Effector CD4-positive, alpha-beta T cell (primary cell): ENCODE measurements around the gene PLCB4.

ENCODE experiments used
- DNase-seq: peaks from one replicate; pipeline ENCODE4 v3.0.0-alpha.2; 2020

Gene PLCB4

DNA sequence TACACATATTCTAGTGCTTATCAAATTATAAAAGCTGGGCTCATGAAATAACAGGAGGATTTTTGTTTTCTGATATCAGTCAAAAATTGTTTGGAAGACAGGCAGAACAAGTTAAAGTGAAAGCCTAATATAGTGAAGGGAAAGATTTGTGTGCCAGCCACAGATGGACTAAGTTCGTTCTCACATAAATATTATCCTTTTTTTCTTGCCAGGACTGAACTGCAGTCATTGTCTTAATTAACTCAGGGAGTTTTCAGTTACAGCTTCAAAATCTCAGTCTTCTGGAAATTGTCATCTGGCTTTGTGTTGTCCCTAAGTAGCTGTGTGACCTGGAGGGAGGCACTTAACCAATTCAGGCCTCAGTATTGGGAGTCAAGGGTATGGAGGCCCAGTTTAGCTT is 40.7 kb downstream of the PLCB4 start:
- DNase-seq: no peak

DNA sequence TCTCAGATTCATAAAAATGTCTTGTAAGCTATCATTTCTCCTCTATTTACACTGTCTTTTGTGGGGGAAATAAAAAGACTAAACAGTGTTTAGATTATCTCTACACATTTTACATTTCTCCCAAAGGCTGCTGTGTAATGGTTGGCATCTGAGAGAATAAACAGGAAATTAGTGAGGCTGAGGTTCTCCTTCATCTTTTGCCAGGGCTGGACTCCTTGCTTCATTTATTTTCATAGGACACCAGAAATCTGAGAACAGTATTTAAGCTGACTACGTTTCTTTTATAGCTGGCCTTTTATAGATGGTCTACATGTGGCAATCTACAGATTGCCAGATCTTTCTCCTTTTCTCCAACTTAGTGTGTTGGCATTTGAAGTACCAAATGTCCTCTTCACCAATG is 41.5 kb downstream of the PLCB4 start:
- no peak for DNase-seq

DNA sequence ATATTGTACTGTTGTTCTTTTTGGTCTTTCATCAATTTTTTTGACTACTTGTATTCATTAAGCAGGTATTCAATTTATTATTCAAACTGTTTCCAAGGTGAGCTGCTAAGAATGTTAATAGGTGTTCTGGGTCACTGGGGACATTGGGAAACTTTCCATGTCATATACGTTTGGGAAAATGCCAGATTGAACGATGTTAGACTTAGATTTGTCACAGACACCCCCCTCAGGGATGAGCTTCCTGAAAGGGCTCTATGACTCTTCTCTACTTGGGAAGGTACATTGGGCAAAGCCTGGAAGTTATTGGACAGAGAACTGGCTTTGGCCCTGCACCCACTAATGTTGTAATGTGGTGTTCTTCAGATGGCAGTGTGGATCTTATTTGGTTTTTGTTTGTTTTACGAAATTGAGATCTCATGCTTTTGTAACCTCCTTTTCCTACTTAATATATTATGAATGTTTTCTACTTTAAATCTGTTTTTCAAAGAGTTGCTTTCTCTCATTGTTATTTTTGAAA is 42.1 kb downstream of the PLCB4 start:
- no peak for DNase-seq

DNA sequence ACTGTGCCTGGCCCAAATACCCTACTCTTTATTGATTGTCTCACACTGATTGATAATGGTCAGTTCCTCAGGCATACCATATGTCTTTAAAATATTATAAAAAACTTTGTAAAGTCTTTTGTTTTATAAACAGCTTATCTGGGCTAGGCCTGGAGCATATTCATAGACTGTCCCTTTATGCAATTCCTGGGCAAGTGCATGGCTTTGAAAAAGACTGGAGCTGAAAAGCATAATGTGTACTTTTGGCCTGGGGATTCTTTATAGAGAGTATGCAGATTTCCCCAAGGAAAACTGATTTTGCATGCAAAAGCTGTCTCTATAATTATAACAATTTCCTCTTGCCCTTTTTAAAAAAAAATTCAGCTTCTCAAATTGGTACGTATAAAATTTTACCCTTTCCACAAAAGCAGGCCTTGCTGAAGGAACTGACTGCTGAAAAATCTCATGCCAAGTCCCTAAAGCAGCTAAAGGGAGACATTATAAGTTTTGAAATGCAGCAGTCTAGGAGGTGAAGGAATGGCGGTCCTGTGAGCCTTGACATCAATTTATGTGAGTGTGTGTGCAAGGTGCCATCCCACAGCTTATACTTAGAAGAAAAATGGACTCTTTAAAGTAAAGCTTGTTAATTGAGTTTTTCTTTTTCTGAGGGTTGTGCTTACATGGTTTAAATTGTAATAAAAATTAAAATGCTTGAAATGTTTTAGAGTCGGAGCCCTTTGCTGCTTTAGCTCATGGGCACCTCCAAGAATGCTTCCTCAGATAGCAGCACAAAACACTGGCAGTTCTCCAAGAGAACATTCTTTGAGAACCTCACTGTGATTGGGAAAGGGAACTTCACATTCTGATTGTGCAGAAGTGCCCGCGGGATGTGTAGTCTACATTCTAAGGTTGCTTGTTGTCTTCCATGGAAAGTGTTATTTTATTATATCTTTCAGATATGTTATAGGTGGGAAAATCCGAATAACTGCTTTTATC is 43.9 kb downstream of the PLCB4 start:
- DNase-seq: no peak

DNA sequence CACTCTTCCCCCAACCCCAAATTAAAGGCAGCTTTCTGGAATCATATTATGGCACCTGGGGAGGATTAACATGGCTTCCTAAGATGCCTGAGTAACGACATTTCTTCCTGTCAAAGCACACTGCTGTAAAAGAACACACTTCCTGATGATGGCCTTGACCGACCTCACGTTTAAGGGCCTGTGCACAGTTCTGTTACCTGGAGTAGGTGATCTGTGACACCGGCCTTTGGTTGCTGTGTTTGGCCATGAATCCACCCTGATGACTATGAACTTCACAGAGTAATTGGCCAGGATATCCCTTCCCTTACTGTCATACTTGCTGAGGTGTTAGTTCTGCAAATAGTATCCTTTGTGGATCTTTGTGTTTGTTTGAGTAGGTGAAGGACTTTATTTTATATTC is 45.8 kb downstream of the PLCB4 start:
- no peak for DNase-seq

DNA sequence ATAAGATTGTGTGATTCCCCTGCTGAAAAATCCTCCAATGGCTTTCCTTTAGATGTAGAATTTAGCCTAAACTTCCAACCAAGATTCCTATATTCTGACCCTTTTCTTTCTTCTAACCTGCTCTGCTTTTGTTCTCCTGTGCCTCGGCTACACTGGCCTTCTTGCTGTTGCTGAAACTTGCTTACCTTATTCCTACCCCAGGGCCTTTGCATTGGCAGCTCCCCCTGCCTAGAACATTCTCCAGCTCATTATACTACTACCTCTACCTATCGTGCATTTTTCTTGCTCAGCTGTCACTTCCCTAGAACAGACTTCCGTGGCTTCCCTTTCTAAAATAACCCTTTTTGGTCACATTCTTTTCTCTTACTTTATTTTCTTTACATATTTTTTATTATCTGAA is 48.7 kb downstream of the PLCB4 start:
- no peak for DNase-seq

DNA sequence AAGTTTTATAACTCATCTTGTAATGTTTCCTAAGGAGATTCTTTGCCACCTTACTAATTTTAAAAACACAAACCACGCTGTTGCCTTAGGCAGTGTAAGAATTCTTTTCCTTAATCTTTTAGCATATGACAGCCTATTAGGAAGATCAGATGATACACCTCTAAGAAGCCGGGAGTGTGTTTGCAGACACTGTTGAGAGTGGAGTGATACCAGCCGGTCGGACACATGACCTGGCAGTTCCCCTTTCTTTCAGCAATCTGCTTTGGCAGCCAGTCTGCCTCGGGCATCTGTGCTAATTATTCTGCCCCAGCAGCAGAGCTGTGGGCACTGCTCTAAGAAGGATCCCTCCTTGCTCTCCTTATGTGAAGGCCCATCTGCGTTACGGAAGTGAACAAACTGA is 50.9 kb downstream of the PLCB4 start:
- no peak for DNase-seq

DNA sequence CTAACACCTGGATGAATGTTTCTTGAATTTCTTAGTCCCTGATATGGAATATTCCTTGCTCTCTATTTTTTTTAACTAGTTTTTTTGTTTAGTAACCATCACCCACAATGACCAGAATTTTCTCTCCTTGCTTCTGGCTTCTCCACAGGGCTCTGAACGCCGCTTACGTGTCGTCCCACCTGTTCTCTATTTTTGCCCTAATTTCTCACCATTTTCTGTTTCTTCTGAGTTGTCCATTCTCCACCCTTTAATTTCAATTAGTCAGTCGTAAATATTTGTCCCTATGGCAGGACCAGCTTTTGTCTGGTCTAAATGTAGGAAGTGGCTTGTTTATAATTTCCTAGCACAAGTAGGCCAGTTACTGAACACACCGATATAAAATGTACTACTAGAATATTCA is 52.3 kb downstream of the PLCB4 start:
- DNase-seq: no peak

DNA sequence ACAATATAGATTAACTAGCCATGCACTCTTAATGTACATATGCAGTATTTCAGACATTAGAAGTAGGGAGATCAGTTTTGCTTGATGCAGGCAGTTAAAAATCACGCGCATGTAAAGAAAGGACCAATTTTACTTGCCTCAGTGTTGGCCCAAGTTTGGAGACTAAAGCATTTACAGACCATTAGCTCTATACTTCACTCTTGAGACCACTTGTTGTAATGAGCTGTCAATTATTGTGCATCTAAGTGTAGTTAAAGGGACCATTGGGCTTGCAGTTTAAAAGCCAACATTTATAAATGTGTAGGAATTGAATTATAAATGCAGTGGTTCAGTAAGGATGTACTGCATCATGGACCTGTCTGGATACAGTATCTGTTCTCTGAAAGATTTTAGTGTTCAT is 53.7 kb downstream of the PLCB4 start:
- no peak for DNase-seq

DNA sequence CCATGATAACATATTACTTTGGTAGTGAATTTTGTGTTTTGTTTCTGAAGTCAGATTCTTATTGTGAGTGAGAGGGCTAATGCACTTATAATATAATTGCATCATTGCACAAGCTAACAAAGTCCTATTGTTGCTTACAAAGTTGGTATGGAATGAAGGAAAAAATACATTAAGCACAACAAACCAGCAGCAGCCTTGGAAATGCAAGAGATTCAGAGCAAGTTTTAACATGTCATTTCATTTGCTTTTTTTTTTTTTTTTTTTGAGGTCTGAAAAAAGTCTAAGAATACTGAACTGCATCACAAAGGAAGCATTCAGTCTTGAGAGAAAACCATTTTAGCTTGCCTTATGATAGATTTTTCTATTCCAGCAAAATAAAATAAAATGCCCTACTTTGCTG is 57.6 kb downstream of the PLCB4 start:
- no peak for DNase-seq

DNA sequence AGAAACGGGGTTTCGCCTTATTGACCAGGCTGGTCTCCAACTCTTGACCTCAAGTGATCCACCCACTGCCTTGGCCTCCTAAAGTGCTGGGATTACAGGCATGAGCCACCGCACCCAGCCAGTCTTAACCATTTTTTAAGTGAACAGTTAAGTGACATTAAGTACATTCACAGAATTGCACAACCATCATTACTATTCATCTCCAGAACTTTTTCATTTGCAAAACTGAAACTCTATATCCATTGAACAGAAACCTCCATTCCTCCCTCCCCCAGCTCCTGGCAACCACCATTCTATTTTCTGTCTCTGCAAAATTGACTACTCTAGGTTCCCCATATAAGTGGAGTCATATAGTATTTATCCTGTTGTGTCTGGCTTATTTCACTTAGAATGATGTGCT is 59.7 kb downstream of the PLCB4 start:
- no peak for DNase-seq

DNA sequence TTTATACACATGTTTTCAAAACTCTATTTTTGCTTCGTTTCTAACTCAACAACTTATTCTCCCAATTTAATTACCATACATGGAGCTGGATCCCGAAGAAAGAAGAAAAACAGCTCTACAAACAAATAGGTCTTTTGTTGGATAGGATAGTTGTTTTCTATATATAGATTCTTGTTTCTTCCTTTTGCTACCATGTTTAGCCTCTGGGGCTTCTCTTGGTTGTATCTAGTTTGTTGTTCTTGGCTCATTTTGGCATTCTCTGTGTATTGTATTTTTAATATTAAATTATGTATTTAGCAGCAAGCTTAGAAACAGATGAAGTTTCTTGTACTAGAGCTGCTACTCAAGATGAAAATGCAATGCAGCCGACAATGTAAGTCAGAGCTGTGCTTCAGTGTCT is 60.9 kb downstream of the PLCB4 start:
- no peak for DNase-seq

DNA sequence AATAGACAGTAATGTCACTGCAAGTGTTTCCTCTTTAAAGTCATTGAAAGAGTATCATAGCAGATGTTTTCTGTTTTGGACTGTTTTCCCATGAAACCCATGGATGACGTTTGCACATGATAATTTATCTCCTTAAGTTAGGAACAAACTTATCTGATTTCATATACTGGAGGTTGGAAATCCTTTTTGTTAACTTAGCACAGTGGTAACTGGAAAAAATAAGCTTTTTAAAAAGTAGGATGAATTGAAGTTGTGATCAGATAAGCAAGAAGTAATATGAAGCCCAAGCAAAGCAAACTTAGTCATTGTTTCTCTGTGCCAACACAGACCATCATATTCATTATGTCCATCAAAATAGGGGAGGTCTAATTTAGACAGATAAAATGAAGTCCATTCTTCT is 61.6 kb downstream of the PLCB4 start:
- no peak for DNase-seq

DNA sequence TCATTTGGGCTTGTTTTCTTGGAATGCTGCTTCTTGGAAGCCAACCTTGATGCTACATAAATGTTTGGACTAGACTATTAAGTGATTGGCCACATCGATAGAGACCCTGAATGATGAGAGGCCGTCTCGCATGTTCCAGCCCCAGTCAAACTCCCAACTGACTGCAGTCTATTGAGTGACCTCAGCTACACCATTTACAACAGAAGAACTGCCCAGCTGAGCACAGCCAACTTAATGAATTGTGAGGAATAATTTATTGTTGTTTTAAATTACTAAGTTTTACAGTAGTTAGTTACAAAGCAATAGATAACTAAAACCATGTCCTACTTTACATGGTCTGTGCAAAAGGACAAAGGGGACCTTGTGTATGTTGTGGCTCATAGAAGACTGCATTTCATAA is 63.0 kb downstream of the PLCB4 start:
- DNase-seq: no peak

DNA sequence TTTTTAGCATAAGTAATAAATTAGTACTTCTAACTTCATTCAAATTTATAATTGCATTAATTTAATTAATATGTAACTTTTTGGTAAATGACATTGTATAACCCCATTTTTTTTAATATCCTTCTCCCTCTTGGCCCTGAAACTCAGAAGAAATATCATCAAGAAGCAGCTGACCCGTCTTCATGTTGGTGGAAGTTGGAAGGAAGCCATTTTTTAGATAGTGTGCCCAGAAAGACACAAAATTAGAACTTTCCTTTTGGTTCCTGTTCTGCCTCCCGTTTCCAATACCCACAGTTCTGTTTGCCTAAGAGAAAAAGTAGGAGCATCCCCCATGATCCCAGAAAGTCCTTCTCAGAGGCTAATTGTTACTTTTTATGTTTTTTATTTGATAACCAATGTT is 65.5 kb downstream of the PLCB4 start:
- DNase-seq: no peak

DNA sequence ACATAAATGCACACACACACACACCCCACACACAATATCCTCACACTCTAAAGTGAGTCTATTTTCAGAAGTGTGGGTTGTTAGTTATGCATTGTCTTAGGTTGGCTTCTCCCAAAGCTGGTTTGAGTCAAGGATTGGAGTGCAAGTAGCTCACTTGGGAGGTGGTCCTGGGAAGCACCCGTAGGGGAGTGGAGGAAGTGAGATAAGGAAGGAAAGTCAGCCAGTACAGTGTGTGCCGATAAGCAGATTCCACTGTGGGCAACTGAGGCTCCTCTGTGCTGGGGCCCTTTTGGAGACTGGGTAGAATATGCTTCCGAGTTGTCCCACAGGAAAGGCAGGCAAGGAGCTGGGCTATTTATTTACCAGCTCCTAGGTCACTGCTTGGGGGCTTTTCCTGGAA is 67.2 kb downstream of the PLCB4 start:
- no peak for DNase-seq

DNA sequence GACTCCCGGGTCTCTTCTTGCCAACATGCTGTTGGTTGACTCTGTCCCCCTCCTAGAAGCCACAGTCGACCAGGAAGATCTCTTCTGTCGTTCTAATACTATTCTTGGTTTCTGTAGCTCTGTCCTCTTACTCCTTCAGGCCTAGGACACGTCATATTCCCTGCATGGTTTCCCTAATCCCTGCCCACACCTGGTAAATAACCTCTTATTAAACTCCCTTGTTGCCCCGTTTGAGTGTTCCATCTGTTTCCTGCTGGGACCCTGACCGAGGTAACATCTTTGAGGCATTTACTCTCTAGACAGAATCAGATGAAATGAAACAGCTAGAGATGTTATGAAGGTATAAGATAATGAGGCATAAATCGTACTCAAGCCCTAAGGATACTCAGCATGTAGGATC is 68.1 kb downstream of the PLCB4 start:
- no peak for DNase-seq

DNA sequence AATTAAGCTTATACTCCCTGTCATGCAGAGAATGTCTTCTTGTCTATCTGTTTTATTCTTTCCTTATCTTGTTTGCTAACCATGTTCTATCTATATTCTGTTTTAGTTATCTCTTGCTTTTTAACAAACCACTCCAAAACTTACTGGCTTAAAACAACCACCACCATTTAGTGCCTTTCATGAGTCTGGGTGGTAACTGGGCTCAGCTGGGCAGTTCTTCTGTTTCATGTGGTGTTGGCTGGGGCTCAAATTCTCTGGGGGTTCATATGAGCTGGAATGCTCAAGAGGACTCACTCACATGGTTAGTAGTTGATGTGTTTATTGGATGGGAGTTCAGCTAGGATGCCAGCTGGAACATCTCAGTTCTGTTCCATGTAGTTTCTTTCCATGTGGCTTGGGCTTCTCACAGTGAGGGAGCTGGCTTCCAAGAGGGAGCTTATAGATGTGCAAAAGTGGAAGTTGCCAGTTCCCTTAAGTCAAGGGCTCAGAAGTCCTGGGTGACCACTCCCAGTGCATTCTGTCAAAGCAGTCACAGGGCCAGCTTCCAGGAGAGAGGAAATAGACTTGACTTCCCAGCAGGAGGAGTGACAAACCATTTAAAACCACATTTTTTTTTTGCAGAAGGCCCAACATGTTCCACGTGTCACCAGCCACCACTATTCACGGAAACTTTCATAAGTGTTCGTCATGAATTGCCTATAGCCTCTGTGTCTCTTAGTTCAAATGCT is 70.4 kb downstream of the PLCB4 start:
- no peak for DNase-seq

DNA sequence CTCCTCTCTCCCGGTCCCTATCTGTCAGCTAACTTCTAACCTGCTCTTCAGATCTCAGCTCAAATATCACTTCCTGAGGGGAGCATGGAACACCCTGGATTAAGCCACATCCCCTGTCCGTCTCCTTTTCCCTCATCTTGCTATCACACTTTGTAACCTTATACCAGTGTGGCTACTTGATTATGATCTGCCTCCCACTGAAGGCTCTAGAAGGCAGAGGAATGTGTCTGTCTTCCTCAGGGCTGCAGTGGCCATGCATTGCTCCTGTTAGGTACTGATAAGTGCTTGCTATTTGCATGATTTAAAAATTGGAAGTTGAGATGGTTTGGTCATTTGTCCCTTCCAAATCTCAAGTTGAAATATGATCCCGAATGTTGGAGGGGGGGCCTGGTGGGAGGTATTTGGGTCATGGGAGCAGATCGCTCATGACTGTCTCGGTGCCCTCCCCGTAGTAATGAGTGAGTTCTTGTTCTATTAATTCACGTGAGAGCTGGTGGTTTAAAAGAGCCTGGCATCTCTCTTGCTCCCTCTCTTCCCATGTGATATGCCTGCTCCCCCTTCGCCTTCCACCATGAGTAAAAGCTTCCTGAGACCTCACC is 71.4 kb downstream of the PLCB4 start:
- DNase-seq: no peak

DNA sequence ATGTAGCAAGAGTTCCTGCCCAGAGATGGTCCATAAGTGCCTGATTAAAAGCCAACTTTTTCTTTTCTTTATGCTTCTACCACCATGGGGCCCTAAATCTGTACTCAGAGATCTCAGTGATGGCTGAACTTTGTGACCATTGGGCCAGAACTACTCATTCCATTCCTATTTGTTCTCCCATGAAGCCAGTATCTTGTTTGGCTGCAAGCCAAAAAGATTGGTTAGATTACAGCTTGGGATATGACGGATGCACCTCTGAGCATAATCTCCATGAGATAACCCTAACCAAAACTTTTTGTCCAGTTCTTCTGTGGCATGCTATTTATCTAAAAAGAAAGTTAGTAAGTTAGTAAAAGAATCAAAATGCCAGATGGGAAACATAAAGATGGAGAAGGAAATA is 72.2 kb downstream of the PLCB4 start:
- DNase-seq: no peak

DNA sequence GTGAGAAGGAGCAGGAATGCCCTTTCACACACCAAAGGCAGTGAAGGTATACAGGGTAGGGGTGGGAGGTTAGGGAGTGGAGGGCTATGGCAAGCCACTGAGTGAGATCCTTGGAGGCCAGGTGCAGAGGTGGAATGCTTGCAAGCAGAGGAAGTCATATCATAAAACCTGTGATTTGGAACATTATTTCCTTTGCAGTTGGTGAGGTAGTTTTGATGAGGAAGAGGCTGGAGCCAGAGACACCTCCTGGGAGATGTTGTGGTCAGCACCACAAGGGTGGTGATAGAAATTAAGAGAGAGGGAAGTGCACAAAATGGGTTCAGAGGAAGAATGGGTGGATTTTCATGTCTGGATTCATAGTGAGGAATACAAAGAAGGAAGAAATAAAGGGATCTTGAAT is 73.0 kb downstream of the PLCB4 start:
- DNase-seq: no peak

DNA sequence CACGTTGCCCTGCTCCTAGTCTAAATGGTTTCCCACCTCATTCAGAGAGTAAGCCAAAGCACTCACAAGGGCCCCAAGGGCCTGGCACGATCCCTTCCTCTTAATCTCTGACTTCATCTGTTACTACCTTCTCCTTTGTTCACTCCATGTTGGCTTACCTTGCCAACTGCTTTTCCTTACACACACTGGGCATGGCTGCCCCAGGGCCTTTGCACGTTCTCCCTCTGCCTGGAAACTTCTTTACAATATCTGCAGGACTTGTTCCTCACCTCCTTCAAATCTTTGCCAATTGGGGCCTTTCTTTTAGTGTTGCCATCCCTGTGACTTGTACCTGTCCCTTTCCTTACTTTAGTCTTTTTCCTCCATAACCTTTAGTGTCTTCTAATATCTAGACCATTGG is 73.9 kb downstream of the PLCB4 start:
- no peak for DNase-seq

DNA sequence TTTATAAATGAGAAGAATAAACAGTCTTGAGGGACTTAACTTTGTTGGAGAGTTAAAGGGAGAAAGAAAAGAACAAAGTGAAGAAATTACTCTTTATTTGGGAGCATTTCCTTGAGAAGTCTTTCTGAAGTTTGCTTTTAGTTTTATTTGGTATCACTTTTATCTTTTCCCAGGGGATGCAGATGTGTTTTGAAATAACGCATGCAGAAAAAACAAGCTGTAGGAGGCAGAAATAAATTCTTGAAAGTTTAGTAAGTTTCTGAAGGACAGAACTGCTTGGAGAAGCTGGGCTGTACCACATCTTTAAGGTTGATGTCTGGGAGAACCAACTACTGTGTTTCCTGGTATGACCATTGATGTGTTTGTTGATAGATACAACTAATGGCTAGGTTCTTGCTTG is 75.0 kb downstream of the PLCB4 start:
- no peak for DNase-seq

DNA sequence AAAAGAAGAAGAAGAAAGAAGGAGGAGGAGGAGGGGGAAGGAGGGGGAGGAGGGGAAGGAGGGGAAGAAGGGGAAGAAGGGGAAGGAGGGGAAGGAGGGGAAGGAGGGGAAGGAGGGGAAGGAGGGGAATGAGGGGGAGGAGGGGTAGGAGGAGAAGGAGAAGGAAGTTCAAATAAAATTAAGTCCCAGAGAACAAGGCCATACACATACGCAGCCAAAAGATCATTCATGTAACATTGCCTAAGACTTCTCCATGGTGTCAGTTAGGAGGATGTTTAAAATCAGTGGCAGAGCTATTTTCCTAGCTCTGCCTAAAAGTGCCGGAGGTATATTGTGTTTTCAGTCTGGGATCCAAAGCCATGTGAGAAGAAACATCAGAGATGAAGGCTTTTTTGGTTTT is 75.8 kb downstream of the PLCB4 start:
- no peak for DNase-seq
